CD14-positive monocyte (primary cell): ENCODE results near the gene SLC17A7. TPM values are rescaled to one million over a fixed set of nuclear protein-coding genes. Genes with fewer than 3 reads are reported as not detected.

ENCODE experiments used
- DNase-seq, 3 donors: peaks; one replicate each; pipeline ENCODE4 v3.0.0-alpha.2; 2011 to 2022
- H2AFZ ChIP-seq: 2 replicates; pipeline ENCODE4 v1.6.0; 2012; ENCODE audit warnings: mild to moderate bottlenecking, low read depth, low read length, inconsistent platforms; ENCODE audit not compliant: insufficient read depth, poor library complexity, severe bottlenecking
- H3K27ac ChIP-seq, 2 donors: 1 replicate in 1 of 2; 2 replicates in 1 of 2; pipeline ENCODE4 v1.5.1; 2012 to 2013; ENCODE audit warnings: low read length in 2 of 2, control low read depth in 1 of 2, inconsistent platforms in 1 of 2, low read depth in 1 of 2, mild to moderate bottlenecking in 1 of 2
- H3K27me3 ChIP-seq, 2 donors: one replicate each; pipeline versions ENCODE4 v1.6.0 to v1.6.1; 2011 to 2013; ENCODE audit warnings: low read length in 2 of 2; ENCODE audit not compliant: control insufficient read depth in 2 of 2, insufficient read depth in 2 of 2
- H3K36me3 ChIP-seq, 2 donors: replicated peaks in 1 of 2; 1 replicate in 1 of 2; 2 replicates in 1 of 2; pipeline versions ENCODE4 v1.5.1 to v1.6.1; 2012 to 2013; ENCODE audit warnings: low read length in 2 of 2, control low read depth in 1 of 2, inconsistent platforms in 1 of 2, mild to moderate bottlenecking in 1 of 2; ENCODE audit not compliant: insufficient read depth in 2 of 2, control insufficient read depth in 1 of 2
- H3K4me1 ChIP-seq, 2 donors: 1 replicate in 1 of 2; 2 replicates in 1 of 2; pipeline versions ENCODE4 v1.5.1 to v1.6.1; 2012 to 2013; ENCODE audit warnings: low read length in 2 of 2, control low read depth in 1 of 2, inconsistent platforms in 1 of 2, mild to moderate bottlenecking in 1 of 2, moderate library complexity in 1 of 2; ENCODE audit not compliant: insufficient read depth in 2 of 2, control insufficient read depth in 1 of 2
- H3K4me2 ChIP-seq: replicated peaks from 2 replicates; pipeline ENCODE3; 2012; ENCODE audit warnings: low read length, moderate library complexity, mild to moderate bottlenecking; ENCODE audit not compliant: poor library complexity, severe bottlenecking; ENCODE audit errors: extremely low read depth
- H3K4me3 ChIP-seq, 3 experiments: fragments of 200-600 bp in 1 of 3; sonication (generic) in 1 of 3; replicated peaks in 1 of 3; 1 replicate in 2 of 3; 2 replicates in 1 of 3; pipeline ENCODE4 v1.5.1; 2011 to 2013; ENCODE audit warnings: low read length in 3 of 3, mild to moderate bottlenecking in 3 of 3, control low read depth in 2 of 3, low read depth in 2 of 3, inconsistent platforms in 1 of 3, moderate library complexity in 1 of 3
- H3K79me2 ChIP-seq: 2 replicates; pipeline ENCODE4 v1.6.0; 2012; ENCODE audit warnings: mild to moderate bottlenecking, control low read depth, inconsistent platforms, low read length, moderate library complexity; ENCODE audit not compliant: insufficient read depth
- H3K9ac ChIP-seq: 2 replicates; pipeline ENCODE4 v1.6.0; 2017; ENCODE audit warnings: low read length, mild to moderate bottlenecking; ENCODE audit not compliant: insufficient read depth, poor library complexity, severe bottlenecking
- H3K9me3 ChIP-seq, 2 donors: replicated peaks in 1 of 2; 1 replicate in 1 of 2; 2 replicates in 1 of 2; pipeline versions ENCODE4 v1.5.1 to v1.6.1; 2012 to 2013; ENCODE audit warnings: low read length in 2 of 2, control low read depth in 1 of 2; ENCODE audit not compliant: control insufficient read depth in 1 of 2, insufficient read depth in 1 of 2
- H4K20me1 ChIP-seq: 2 replicates; pipeline ENCODE4 v1.6.0; 2012; ENCODE audit warnings: mild to moderate bottlenecking, low read length, control low read depth, moderate library complexity; ENCODE audit not compliant: insufficient read depth
- H3K27ac Mint-ChIP-seq, 7 donors: one replicate each; pipeline ENCODE4 v1.8.0; 2020; ENCODE audit warnings: mild to moderate bottlenecking in 7 of 7, mixed read lengths in 7 of 7, moderate library complexity in 6 of 7, inconsistent platforms in 2 of 7
- H3K27me3 Mint-ChIP-seq, 3 donors: one replicate each; pipeline ENCODE4 v1.8.0; 2021 to 2022; ENCODE audit warnings: low read depth in 3 of 3, mild to moderate bottlenecking in 3 of 3, mixed read lengths in 3 of 3, moderate library complexity in 3 of 3, inconsistent platforms in 1 of 3
- H3K36me3 Mint-ChIP-seq, 2 donors: one replicate each; pipeline ENCODE4 v1.8.0; 2020; ENCODE audit warnings: mixed read lengths in 2 of 2, inconsistent platforms in 1 of 2, mild to moderate bottlenecking in 1 of 2
- H3K4me1 Mint-ChIP-seq: one replicate; pipeline ENCODE4 v1.8.0; 2020; ENCODE audit warnings: mild to moderate bottlenecking, mixed read lengths
- H3K4me3 Mint-ChIP-seq, 2 donors: one replicate each; pipeline ENCODE4 v1.8.0; 2020; ENCODE audit warnings: mild to moderate bottlenecking in 2 of 2, mixed read lengths in 2 of 2, moderate library complexity in 1 of 2
- H3K9me3 Mint-ChIP-seq, 7 donors: one replicate each; pipeline ENCODE4 v1.8.0; 2020 to 2022; ENCODE audit warnings: mixed read lengths in 7 of 7, mild to moderate bottlenecking in 6 of 7, moderate library complexity in 6 of 7, inconsistent platforms in 2 of 7
- WGBS: methylation state at CpG from one replicate; pipeline ENCODE4 v1.1.5; 2013; ENCODE audit warnings: missing lambda C conversion rate; ENCODE audit not compliant: insufficient coverage; 5-methylcytosine and 5-hydroxymethylcytosine counted together
- intact Hi-C, 2 donors: fragments of 100-400 bp; cut with micrococcal nuclease; formaldehyde crosslinking; loops; one replicate each; pipeline versions ENCODE4 v1.15.0 to v1.15.1; 2023
- polyA plus RNA-seq, 3 donors: library from polyadenylated mRNA; depleted of rRNA in 1 of 3; unstranded in 2 of 3; stranded (reverse) in 1 of 3; fragments of 300-500 nt in 2 of 3; fragments of >200 nt in 1 of 3; fragmentation: Illumina TruSeq in 2 of 3; gene quantifications; 1 replicate in 2 of 3; 2 replicates in 1 of 3; pipeline ENCODE4 v1.2.3, GENCODE V29; 2012 to 2021
- TF ChIP-seq, protein P1 (sequence below): fragments of 200-600 bp; IDR thresholded peaks from one replicate; pipeline ENCODE4 v1.8.0; 2022; ENCODE audit warnings: antibody characterized with exemption, mild to moderate bottlenecking

SLC17A7 gene
- polyA plus RNA-seq, 3 donors = 0.04 to 0.09 TPM; not detected in 1

DNA sequence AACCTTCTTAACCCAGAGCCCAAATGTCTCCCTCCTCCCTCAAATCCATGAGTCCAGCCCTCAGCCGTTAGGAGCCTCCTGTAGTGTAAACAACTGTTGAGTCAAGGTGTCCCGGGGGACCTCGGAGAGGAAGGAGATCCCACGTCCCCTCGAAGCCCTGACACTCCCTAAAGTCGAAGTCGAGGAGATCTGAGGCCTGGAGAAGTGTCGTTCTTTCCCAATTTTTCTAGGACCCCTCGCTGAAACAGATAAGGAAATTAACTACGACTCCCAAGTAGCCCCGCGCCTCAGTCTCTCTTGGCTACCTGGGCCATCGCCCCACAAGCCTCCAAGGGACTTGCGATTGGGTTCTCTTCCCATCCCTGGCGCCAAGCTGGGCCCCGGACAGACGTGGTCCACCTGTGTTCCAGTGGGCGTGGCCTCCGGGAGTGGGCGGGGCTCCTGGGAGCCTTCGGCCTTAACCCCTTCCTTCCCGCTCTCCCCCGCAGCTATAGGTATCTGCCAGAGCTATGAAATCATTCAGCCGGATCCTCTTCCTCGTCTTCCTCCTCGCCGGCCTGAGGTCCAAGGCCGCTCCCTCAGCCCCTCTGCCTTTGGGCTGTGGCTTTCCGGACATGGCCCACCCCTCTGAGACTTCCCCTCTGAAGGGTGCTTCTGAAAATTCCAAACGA, 15.3 kb downstream of the SLC17A7 start:
- TF ChIP-seq, protein P1, sequence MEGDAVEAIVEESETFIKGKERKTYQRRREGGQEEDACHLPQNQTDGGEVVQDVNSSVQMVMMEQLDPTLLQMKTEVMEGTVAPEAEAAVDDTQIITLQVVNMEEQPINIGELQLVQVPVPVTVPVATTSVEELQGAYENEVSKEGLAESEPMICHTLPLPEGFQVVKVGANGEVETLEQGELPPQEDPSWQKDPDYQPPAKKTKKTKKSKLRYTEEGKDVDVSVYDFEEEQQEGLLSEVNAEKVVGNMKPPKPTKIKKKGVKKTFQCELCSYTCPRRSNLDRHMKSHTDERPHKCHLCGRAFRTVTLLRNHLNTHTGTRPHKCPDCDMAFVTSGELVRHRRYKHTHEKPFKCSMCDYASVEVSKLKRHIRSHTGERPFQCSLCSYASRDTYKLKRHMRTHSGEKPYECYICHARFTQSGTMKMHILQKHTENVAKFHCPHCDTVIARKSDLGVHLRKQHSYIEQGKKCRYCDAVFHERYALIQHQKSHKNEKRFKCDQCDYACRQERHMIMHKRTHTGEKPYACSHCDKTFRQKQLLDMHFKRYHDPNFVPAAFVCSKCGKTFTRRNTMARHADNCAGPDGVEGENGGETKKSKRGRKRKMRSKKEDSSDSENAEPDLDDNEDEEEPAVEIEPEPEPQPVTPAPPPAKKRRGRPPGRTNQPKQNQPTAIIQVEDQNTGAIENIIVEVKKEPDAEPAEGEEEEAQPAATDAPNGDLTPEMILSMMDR = no peak
- peaks cover 96 to 100% (median 97%) of the 10 kb centered on the region in 3 donors for H3K27me3 Mint-ChIP-seq
- DNase-seq = no peak
- Histone ChIP-seq H3K4me1 (peaks cover 12 to 26% of the 10 kb centered on the region in 2 donors), H3K4me3 (no peak overlapping the region), H2AFZ (no peak overlapping the region), H3K9me3 (peaks cover 3 to 45% of the 10 kb centered on the region in 2 donors), H3K36me3 (no peaks in the 10 kb centered on the region), H4K20me1 (no peaks in the 10 kb centered on the region), H3K9ac (no peak overlapping the region), H3K4me2 (no peak overlapping the region), H3K27me3 (peaks cover 74 to 99% of the 10 kb centered on the region in 2 donors), H3K27ac (no peak overlapping the region), H3K79me2 (no peaks in the 10 kb centered on the region)
- intact Hi-C loops = loop anchor here in 1 of 2 donors (10.0 kb wide), 1 partner anchor 51 kb away; no protein-coding TSS in a partner anchor
- peaks cover 0 to 27% of the 10 kb centered on the region in 2 donors for H3K36me3 Mint-ChIP-seq
- WGBS = 6% methylated on average over 27 of the region's 30 CpGs
- no peak overlapping the region for H3K27ac Mint-ChIP-seq
- peaks cover 0 to 39% (median 16%) of the 10 kb centered on the region in 7 donors for H3K9me3 Mint-ChIP-seq
- H3K4me1 Mint-ChIP-seq = peaks cover 39% of the 10 kb centered on the region
- H3K4me3 Mint-ChIP-seq = peak overlapping the region in 1 of 2 donors; percentile 88

DNA sequence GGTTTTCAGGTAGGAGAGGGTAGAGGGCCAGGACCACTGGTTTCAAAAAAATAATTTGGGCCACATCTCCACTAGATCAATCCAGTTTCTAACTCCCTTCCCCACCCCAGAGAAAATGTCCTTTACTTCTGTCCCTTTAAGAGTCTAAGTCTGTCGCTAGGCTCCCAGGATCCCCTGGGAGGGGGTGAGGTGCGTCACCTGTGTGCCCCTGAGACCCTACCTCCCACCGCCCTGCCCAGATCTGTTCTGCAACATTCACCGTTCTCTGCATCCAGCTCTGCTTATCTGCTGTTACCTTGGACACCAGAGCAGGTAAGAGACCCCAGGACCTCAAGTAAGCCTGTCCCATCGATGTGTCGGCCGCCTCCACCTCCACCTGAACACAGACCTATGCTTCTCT, 16.1 kb downstream of the SLC17A7 start, which contains the start of gene GFY:
TSS of gene GFY (plus strand) at position 211 of the 400 bp plus-strand sequence. CDS start 1,043 bp downstream, outside the sequence.
- 70% methylated on average over 7 of the region's 7 CpGs for WGBS
- no peak for DNase-seq
- Mint-ChIP-seq H3K36me3 (peaks cover 0 to 27% of the 10 kb centered on the region in 2 donors), H3K27me3 (peaks cover 97 to 100% (median 97%) of the 10 kb centered on the region in 3 donors), H3K4me1 (peaks cover 42% of the 10 kb centered on the region), H3K9me3 (peaks cover 0 to 38% (median 19%) of the 10 kb centered on the region in 7 donors), H3K27ac (peak within 1 kb of the TSS in 1 of 7 donors; percentile 13), H3K4me3 (peak within 1 kb of the TSS in 1 of 2 donors; percentile 88)
- Histone ChIP-seq H3K4me3 (no peak within 1 kb of the TSS), H3K36me3 (no peaks in the 10 kb centered on the region), H2AFZ (no peak within 1 kb of the TSS), H3K27me3 (peaks cover 81 to 99% of the 10 kb centered on the region in 2 donors), H4K20me1 (no peaks in the 10 kb centered on the region), H3K4me2 (no peak within 1 kb of the TSS), H3K9me3 (peaks cover 0 to 48% of the 10 kb centered on the region in 2 donors), H3K27ac (no peak within 1 kb of the TSS), H3K79me2 (no peaks in the 10 kb centered on the region), H3K9ac (no peak within 1 kb of the TSS), H3K4me1 (peaks cover 13 to 27% of the 10 kb centered on the region in 2 donors)
- TF ChIP-seq, protein P1 = no peak
- intact Hi-C loops = loop anchor here in 1 of 2 donors (10.0 kb wide), 1 partner anchor 50 kb away; no protein-coding TSS in a partner anchor
